Left renal cortex interstitium (tissue), 4 donors: ENCODE measurements around the gene EGLN2. TPM values are rescaled to one million over a fixed set of nuclear protein-coding genes. Genes with fewer than 3 reads are reported as not detected.
"Not testable (repeated sequence)": the region's sequence is repeated elsewhere in the genome, so short reads cannot be mapped to it uniquely, and the experiment has no call there.

ENCODE experiments used
- DNase-seq, 4 donors: peaks; one replicate each; pipeline ENCODE4 v3.0.0-alpha.2; 2013; ENCODE audit warnings: low read depth in 4 of 4, low spot score in 2 of 4, missing footprints in 1 of 4
- polyA plus RNA-seq, 4 donors: library from polyadenylated mRNA; unstranded; fragments of 120-200 nt; gene quantifications; one replicate each; pipeline ENCODE4 v1.2.1, GENCODE V29; 2013; ENCODE audit not compliant: insufficient read length in 4 of 4

Gene EGLN2
- polyA plus RNA-seq, 4 donors, result 64.8 to 91.8 (median 79.0) TPM

- DNase-seq, result no peak
Observed at GRCh38 chr19:40836754-40837429, 37.9 kb downstream of the EGLN2 start.

- not testable (repeated sequence) for DNase-seq
Observed at GRCh38 chr19:40838477-40838876, 39.5 kb downstream of the EGLN2 start.

GRCh38 chr19:40842012-40842411 is 43.0 kb downstream of the EGLN2 start:
- DNase-seq, result not testable (repeated sequence)

- DNase-seq, result not testable (repeated sequence)
Observed at GRCh38 chr19:40842997-40843652, 44.1 kb downstream of the EGLN2 start.

GRCh38 chr19:40843653-40844052 is 44.7 kb downstream of the EGLN2 start:
- DNase-seq, result not testable (repeated sequence)

- DNase-seq, result not testable (repeated sequence)
Observed at GRCh38 chr19:40846722-40847121, 47.7 kb downstream of the EGLN2 start.

- not testable (repeated sequence) for DNase-seq
Observed at GRCh38 chr19:40850277-40850676, 51.3 kb downstream of the EGLN2 start, which contains the start of gene CYP2A6. CYP2A6 (minus strand) TSS chr19:40850447; CDS start chr19:40850426, 21 bp downstream.

- DNase-seq, result not testable (repeated sequence)
Observed at GRCh38 chr19:40852467-40853152, 53.6 kb downstream of the EGLN2 start.

Other genes starting within 250 kb of the EGLN2 start
- gene SHKBP1, start 222.3 kb upstream of the EGLN2 start, polyA plus RNA-seq, result 10 to 100 TPM; 32.8 to 61.1 (median 43.8) TPM
- 100 to 1,000 TPM; 174 to 362 (median 282) TPM for gene LTBP4, start 197.8 kb upstream of the EGLN2 start, polyA plus RNA-seq
- 10 to 100 TPM in 3 of 4 donors, 1 to 10 TPM in 1; 8.9 to 20.7 (median 16.3) TPM for gene NUMBL, start 108.5 kb upstream of the EGLN2 start, polyA plus RNA-seq
- gene COQ8B, start 82.3 kb upstream of the EGLN2 start, polyA plus RNA-seq, result 10 to 100 TPM; 31.0 to 54.1 (median 40.9) TPM
- gene ITPKC, start 82.1 kb upstream of the EGLN2 start, polyA plus RNA-seq, result 10 to 100 TPM; 12.4 to 16.6 (median 14.5) TPM
- gene ACTMAP, start 48.7 kb upstream of the EGLN2 start, polyA plus RNA-seq, result 10 to 100 TPM; 10.3 to 21.1 (median 15.8) TPM
- 100 to 1,000 TPM; 107 to 135 (median 124) TPM for gene SNRPA, start 48.0 kb upstream of the EGLN2 start, polyA plus RNA-seq
- gene MIA, start 23.7 kb upstream of the EGLN2 start, polyA plus RNA-seq, result 1 to 10 TPM in 1 of 4 donors, under 1 TPM in 3; 0.81 to 4.2 (median 0.92) TPM
- 10 to 100 TPM; 11.2 to 13.7 (median 12.0) TPM for gene RAB4B, start 20.9 kb upstream of the EGLN2 start, polyA plus RNA-seq
- gene CYP2A6, start 51.3 kb downstream of the EGLN2 start, polyA plus RNA-seq, result under 1 TPM in 2 of 4 donors, not detected in 2; 0.10 to 0.35 TPM
- under 1 TPM in 3 of 4 donors, not detected in 1; 0.16 to 0.55 (median 0.38) TPM for gene CYP2A7, start 83.0 kb downstream of the EGLN2 start, polyA plus RNA-seq
- 1 to 10 TPM; 1.8 to 2.9 (median 2.5) TPM for gene CYP2B6, start 192.1 kb downstream of the EGLN2 start, polyA plus RNA-seq